Bone marrow (tissue), 2 donors: ENCODE results near the gene RIMBP2.
"Not testable (repeated sequence)": the region's sequence is repeated elsewhere in the genome, so short reads cannot be mapped to it uniquely, and the experiment has no call there.

ENCODE experiments used
- DNase-seq, 2 donors: peaks; one replicate each; lab custom pipeline; 2025; lab: John Stamatoyannopoulos, UW

RIMBP2 gene

DNA sequence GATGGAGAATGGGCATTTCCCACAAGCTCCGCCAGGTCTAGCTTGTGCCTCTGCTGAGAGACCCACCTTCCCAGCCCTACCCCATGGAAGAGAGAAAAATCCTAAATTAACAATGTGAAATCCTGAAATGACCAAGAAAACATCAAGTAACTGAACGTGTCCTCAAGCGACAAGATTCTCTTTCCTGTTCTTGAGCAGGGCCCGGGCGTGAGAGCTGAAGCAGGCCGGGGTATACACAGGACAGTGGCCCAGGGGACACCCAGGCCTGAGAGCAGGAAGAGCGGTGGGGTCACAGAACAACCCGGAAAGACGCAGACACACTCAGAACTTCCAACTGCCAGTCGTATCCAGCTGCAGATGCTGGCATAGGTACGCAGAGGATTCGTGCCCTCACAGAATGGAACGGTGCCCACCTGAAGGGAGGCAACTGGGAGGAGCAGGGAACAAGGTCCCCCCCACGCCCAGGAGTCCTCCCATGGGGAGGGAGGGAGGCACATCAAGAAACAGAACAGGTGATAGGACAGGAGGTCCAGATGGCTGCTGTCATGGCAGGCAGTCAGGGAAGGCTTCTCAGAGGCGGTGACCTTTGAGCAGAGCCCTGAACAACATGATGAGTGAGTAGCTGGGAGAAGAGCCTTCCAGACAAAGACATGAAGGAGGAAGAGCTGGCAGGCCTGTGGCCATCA lies 9.1 kb downstream of the RIMBP2 start:
- no peak for DNase-seq

- no peak for DNase-seq
Measured at GRCh38 chr12:130706311-130706710, 9.8 kb downstream of the RIMBP2 start.

DNA sequence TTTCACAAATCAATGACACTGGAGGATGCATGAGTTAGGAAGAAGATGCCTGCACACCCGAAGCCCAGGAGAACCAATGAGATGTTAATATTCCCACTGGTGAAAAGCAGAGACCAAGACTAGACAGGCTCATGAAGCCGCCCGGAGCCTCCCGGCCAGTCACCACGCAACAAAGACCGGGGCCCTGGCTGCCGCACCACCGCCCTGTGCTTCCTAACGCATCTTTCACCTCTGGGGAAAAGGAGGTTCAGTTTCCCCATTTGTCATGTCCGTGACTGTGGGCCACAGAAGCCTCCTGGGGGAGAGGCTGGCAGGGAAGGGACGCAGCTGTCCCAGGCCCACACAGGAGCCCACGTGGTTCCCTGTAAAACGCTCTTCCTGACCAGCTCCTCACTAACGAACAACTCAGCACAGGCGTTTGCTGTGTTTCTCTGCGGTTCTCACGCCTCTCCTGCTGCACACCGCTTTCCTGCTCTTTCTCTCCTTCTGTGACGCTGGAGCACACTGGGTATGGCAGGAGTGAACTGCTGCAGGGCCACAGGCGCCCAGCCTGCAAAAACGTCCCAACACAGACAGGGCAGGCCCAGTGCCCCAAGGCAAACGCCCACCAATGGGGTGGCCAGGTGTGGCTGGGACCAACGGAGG lies 10.8 kb downstream of the RIMBP2 start:
- no peak for DNase-seq

DNA sequence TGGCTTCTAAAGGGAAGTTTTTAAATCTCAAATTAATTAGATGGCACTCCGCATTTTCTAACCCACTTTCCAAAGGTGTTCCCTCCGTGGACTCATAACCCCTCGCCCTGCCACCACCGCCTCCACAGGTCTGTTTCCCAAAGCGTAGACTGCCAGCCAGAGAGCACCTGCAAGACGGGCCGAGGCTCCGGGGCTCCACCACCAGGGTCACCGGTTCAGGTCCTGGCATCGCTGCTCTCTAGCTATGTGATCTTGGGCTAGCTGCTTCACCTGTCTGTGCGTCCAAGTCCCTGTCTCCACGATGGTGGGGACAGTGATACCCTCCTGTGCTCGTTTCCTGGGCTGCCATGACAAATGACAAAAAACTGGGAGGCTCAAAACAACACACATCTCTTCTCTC lies 11.5 kb downstream of the RIMBP2 start:
- no peak for DNase-seq

- no peak for DNase-seq
Measured at GRCh38 chr12:130703733-130704375, 12.2 kb downstream of the RIMBP2 start.

DNA sequence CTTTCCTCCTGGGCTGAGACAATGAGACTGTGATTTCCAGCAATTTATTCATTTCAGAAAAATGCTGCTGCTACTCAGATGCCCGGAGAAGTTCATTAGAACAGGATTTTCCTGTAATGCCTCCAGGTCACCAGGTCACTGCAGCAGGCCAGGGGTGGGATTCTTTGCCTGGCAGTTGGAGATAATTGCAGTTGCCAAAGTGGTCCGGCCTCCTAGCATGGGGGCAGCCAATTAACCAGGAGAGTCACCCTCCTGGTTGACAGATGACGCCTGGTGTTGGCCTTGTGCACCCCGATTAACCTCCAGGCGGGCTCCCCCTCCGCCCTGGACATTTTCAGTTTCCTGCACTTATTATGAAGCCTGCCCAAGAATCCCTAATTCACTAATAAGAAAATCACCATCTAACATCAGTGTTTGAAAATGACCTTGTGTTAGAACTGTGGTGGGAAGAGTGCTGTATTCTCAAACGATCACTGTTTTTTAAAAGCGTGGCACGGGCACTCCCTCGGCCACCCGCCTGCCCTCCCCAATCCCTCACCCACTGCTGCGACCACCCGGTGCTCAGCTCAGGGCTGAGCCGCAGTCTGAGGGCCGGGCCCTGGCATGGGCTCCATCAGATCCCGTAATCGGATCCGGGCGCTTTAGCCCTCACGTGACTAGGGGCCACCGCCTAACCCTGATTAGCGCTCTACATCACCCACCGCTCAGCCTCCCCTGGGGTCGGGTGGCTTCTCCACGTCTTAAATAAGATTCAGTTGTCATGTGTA lies 12.9 kb downstream of the RIMBP2 start:
- DNase-seq: no peak

GRCh38 chr12:130701402-130701744 lies 14.7 kb downstream of the RIMBP2 start:
- DNase-seq: no peak

- no peak for DNase-seq
Measured at GRCh38 chr12:130700492-130701401, 15.4 kb downstream of the RIMBP2 start.

DNA sequence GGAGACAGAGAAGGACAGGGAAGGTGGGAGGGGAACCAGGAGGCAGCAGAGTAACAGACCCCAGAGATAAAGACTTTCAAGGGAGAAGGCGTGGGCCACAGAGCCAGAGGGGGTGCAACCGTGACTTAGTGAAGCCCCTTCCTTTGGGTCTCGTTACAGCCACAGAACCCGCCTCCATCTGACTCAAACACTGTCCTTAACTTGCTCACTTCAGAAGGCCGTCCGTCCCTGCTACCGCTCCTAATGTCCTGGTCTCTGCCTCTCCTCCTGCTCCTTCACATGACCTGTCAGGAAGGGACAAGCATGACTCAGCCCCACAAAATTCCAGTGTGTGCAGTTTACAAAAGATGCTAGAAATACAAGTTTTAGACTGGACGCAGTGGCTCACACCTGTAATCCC lies 18.0 kb downstream of the RIMBP2 start:
- no peak for DNase-seq

- no peak for DNase-seq
Measured at GRCh38 chr12:130696379-130697100, 19.6 kb downstream of the RIMBP2 start.

DNA sequence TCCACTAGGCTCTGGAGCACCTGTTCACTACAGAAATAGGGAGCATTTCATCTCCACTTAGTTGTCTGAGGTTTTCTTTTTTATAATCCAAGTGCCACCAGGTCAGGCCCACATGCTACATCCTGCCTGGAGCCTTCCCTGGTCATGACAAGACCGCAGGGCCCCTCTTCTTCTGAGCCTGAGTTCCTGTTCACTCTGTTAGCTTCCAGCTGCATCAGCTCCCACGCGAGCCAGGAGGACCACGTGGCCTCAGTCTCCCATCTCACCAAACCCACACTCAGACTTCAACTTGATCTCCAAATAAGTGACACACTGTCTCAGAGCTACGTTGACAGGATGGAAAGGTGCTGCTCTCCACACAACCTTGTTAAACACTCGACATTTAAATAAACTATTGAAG lies 21.0 kb downstream of the RIMBP2 start:
- DNase-seq: no peak

DNA sequence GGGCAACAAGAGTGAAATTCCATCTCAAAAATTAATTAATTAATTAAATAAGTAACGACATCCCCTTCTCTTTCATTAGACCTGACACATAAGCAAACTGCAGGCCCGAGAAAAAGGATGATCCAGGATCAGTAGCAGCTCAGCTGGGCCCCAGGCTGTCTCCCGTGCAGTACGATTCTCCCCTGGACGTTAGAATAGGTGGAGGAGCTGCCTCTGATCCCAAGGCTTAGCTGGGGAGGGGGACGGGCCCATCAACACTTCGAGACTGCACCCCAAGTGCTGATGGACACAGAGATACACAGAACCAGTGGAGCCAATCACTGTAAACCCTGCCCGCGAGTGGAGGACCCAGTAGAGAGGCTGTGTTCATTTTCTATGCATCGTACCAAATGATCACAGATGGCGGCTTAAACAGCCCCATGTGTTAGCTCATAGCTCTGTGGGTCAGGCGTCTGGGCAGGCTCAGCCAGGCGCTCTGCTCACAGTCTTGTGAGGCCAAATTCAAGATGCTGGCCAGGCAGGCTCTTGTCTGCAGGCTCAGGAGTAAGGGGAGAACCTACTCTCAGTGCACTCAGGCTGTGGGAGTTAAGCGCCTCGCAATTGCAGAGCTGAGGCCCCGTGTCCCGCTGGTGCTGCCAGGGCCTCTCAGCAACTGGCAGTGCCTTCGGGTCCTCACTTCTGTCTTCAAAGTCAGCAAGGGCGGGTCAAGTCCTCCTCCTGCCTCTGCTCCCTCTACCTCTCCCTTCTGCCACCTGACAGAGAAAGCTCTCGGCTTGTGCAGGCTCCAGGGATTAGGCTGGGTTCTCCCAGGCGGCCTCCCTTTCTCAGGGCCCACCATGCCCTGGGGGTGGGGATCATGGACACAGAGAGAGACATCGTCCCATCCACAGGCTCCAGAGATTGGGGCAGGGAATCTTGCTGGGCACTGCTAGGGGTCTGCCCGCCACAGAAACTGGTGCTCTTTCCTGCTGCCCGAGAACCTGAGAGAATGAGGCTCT lies 26.4 kb downstream of the RIMBP2 start:
- no peak for DNase-seq

DNA sequence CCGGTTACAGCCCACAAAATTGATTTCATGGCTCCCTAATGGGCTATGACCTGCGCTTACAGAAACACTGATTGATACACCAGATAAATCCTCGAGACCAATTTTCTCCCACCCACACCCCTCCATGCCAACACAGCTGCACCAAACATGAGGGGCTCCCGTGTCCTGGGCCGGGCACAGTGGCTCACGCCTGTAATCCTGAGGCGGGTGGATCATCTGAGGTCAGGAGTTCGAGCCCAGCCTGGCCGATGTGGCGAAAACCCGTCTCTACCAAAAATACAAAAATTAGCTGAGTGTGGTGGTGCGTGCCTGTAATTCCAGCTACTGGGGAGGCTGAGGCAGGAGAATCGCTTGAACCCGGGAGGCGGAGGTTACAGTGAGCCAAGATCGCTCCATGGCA lies 27.1 kb downstream of the RIMBP2 start:
- not testable (repeated sequence) for DNase-seq

DNA sequence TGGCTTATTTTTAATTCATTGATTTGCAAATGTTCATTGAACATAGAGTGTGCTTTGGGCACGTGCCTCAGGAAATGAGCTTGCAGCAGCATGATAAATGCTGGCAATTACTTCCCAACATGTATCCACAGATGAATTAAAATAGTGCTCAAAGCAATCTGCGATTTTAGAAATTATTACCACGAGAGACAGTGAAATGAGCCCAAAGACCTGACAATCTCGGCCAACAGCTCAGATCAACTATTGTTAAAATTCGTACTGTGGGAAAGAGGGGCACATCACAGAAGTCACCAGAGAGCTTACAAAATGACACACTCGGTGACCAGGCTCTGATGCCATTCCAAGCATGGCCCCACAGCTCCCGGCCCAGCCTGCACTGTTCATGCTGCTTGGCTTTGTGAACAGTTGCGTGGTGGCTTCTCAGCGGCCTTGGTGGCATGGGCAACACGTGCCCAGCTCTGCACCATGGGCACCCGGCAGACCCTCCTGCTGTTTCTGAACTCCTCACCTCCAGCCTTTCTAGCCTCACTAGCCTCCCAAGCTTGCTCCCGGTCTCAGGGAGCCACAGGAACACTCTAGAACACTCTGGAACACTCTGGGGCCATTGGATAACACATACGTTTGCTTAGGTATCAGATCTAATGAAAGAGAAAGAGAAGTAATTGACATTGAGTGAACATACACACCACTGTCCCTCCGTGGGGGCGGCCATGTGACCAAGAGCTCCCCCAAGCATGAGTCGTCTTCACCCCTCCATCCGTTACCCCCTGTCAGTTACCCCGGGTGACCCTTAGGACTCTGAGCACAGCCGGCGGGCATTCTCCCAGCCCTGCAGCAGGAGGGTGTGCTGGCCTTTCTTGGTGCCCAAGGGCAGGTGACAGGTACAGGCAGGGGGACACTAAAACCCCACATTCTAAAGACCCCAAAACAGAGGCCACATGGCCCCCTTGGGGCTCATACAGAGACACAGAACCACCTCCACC lies 28.0 kb downstream of the RIMBP2 start:
- no peak for DNase-seq

- DNase-seq: no peak
Measured at GRCh38 chr12:130687190-130687589, 28.9 kb downstream of the RIMBP2 start.

DNA sequence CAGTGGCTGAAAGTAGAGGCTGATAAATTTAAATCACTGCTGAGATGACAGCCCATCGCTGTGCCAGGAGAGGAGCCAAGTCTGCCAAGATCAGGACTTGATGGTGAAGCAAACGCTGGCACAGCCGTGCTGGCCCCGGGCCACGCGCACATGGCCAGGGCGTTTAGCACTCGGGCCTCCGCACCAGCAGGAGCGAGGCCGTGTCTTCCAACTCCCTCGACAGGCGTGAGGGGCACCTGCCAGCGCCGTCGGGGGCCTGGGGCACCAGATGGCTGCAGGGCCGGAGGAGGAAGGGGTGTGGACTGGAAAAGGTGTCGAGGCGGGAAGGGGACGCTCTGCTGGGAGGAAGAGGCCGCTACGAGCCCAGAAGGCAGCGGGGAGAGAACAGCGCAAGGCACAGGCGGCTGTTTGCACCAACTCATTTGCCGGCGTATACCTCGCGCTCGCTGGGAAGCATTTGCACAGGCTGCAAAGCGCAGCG lies 29.5 kb downstream of the RIMBP2 start:
- DNase-seq: no peak

DNA sequence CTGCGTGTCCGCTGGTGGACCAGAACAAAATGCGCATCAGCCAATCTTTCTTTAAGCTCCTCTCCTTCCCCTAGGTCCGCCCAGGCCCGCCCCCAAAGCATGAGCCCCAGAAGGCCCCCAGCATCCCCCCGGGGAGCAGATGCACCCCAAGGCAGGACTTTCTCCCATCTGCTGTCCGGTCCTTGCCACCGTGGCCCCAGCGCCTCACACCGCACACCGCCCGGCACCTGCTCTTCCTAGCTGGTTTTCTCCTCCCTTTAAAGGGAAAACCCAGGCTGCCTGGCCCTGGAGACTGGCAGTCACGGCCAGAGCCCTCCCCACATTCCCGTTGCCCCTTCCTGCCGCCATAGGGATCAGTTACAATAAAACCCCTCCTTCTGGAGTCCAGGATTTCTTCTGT lies 30.2 kb downstream of the RIMBP2 start:
- DNase-seq: no peak

DNA sequence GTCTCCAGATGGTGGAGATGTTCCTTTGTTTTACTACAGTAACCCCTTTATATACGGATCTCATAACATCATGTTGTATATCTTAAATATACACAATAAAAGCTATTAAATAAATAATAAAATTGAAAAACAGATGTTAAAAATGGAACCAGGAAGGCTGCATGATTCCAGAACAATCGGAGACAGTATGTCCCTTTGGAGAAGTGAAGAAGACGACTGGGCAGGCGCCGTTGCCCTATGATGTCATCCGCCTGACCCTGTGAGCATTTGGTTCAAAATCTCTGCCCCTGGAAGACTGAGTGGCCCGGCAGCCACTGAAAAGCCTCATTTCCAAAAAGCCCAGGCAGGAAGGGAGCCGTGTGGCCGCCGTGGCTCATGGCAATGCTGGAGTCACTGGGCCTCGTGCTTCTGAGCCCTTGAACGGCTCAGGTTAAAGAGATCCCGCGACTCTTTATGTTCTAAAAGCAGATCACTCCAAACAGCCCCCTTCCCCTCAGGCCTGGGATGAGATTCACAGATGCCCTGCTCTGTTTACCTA lies 30.8 kb downstream of the RIMBP2 start:
- no peak for DNase-seq
